B cell (primary cell): ENCODE data around the gene HERC2.

ENCODE experiments used
- EZH2 ChIP-seq: IDR thresholded peaks from 2 replicates; pipeline ENCODE4 v1.6.1; 2012; ENCODE audit warnings: borderline replicate concordance, low read depth, mild to moderate bottlenecking, moderate library complexity, low read length; ENCODE audit not compliant: insufficient read depth, poor library complexity, severe bottlenecking
- TF ChIP-seq, protein P1 (sequence below): fragments of 200-600 bp; IDR thresholded peaks from one replicate; pipeline ENCODE4 v1.8.0; 2022; ENCODE audit warnings: antibody characterized with exemption, mild to moderate bottlenecking

DNA sequence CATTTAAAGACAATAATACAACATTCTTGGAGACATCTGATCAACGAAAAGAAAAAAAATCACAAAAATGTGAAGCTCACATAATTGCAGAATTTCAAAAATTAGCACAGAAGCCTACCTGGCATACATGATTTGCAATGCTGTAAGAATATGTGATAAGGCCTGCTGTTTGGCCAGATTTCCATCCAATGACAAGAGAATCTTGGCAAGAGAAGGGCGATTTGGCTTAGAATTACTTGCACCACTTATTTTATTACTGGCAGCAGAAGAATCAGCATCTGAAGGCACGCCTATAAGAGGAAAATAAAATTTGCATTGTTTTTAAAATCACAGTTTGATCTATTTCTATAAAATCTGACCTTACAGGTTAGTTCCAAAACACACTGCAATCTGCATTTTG lies 152.6 kb downstream of the HERC2 start:
- TF ChIP-seq, protein P1, sequence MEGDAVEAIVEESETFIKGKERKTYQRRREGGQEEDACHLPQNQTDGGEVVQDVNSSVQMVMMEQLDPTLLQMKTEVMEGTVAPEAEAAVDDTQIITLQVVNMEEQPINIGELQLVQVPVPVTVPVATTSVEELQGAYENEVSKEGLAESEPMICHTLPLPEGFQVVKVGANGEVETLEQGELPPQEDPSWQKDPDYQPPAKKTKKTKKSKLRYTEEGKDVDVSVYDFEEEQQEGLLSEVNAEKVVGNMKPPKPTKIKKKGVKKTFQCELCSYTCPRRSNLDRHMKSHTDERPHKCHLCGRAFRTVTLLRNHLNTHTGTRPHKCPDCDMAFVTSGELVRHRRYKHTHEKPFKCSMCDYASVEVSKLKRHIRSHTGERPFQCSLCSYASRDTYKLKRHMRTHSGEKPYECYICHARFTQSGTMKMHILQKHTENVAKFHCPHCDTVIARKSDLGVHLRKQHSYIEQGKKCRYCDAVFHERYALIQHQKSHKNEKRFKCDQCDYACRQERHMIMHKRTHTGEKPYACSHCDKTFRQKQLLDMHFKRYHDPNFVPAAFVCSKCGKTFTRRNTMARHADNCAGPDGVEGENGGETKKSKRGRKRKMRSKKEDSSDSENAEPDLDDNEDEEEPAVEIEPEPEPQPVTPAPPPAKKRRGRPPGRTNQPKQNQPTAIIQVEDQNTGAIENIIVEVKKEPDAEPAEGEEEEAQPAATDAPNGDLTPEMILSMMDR: no peak
- no peak for TF ChIP-seq EZH2
